ENCODE measurements around the gene GFM1.

Gene GFM1

GRCh38 chr3:158701420-158702065 lies 57.2 kb downstream of the GFM1 start:
- TF ChIP-seq CTCF (IDR thresholded peaks at IDR 0.05) = no peak

- no peak for TF ChIP-seq CTCF (IDR thresholded peaks at IDR 0.05)
These were observed 58.6 kb downstream of the GFM1 start for GRCh38 chr3:158702815-158703481.

- no peak for TF ChIP-seq CTCF (IDR thresholded peaks at IDR 0.05)
These were observed 59.2 kb downstream of the GFM1 start for GRCh38 chr3:158703566-158703965.

GRCh38 chr3:158709666-158710083 lies 65.3 kb downstream of the GFM1 start:
- TF ChIP-seq CTCF (IDR thresholded peaks at IDR 0.05) = no peak

- TF ChIP-seq CTCF (IDR thresholded peaks at IDR 0.05) = no peak
These were observed 66.3 kb downstream of the GFM1 start for GRCh38 chr3:158710601-158711000.

GRCh38 chr3:158711886-158712285 lies 67.6 kb downstream of the GFM1 start:
- no peak for TF ChIP-seq CTCF (IDR thresholded peaks at IDR 0.05)

GRCh38 chr3:158712443-158712842 lies 68.1 kb downstream of the GFM1 start:
- TF ChIP-seq CTCF (IDR thresholded peaks at IDR 0.05) = no peak

Measured in LNCAP (cell line).